SK-N-SH (cell line): Measurements from ENCODE around the gene HSPA6. TPM values are rescaled to one million over a fixed set of nuclear protein-coding genes. Genes with fewer than 3 reads are reported as not detected.

Experiments
- CTCF ChIA-PET: fragments of 300-600, 350-600 bp; formaldehyde crosslinking; extraction: SDS; loops from one replicate; lab custom pipeline; 2021; lab: Yijun Ruan, JAX
- POLR2A ChIA-PET: fragments of 350-600 bp; sonication (Branson Sonifier 250); formaldehyde crosslinking; extraction: SDS; loops from one replicate; lab custom pipeline; 2020; ENCODE audit warnings: antibody characterized with exemption, inconsistent platforms; lab: Yijun Ruan, JAX
- DNase-seq: peaks from one replicate; pipeline ENCODE4 v3.0.0; 2012
- H2AFZ ChIP-seq: fragments of 200-600 bp; sonication (generic); 2 replicates; pipeline ENCODE4 v1.8.1; 2016; ENCODE audit warnings: antibody characterized with exemption, mild to moderate bottlenecking, low read depth
- H3F3A ChIP-seq: fragments of 200-600 bp; sonication (generic); replicated peaks from 2 replicates; pipeline ENCODE3; 2016; ENCODE audit warnings: antibody characterized with exemption, mild to moderate bottlenecking; ENCODE audit not compliant: insufficient read depth
- H3K27ac ChIP-seq, 2 experiments: fragments of 200-500 bp in 1 of 2; fragments of 200-600 bp in 1 of 2; sonication (Bioruptor generic) in 1 of 2; sonication (generic), shearing (Covaris generic) in 1 of 2; 2 replicates each; pipeline versions ENCODE4 v1.5.1 to v1.6.1; 2014 to 2016; ENCODE audit warnings: low read depth in 2 of 2, inconsistent platforms in 1 of 2, low read length in 1 of 2, mild to moderate bottlenecking in 1 of 2, mixed read lengths in 1 of 2
- H3K27me3 ChIP-seq: fragments of 200-600 bp; sonication (generic), shearing (Covaris generic); 2 replicates; pipeline ENCODE4 v1.6.1; 2016; ENCODE audit warnings: mixed run types; ENCODE audit not compliant: insufficient read depth
- H3K36me3 ChIP-seq, 2 experiments: fragments of 200-500 bp in 1 of 2; fragments of 200-600 bp in 1 of 2; sonication (Bioruptor generic) in 1 of 2; sonication (generic) in 1 of 2; replicated peaks in 1 of 2; 2 replicates each; pipeline versions ENCODE3 to v1.5.1; 2014 to 2016; ENCODE audit warnings: low read length in 1 of 2, mild to moderate bottlenecking in 1 of 2; ENCODE audit not compliant: insufficient read depth in 2 of 2, control insufficient read depth in 1 of 2
- H3K4me1 ChIP-seq, 2 experiments: fragments of 200-500 bp in 1 of 2; fragments of 200-600 bp in 1 of 2; sonication (Bioruptor generic) in 1 of 2; sonication (generic), shearing (Covaris generic) in 1 of 2; 2 replicates each; pipeline versions ENCODE4 v1.5.1 to v1.6.1; 2014 to 2016; ENCODE audit warnings: low read depth in 1 of 2, low read length in 1 of 2, mixed run types in 1 of 2; ENCODE audit not compliant: insufficient read depth in 2 of 2, control insufficient read depth in 1 of 2
- H3K4me2 ChIP-seq: fragments of 200-600 bp; sonication (generic), shearing (Covaris generic); 2 replicates; pipeline ENCODE4 v1.6.1; 2017; ENCODE audit warnings: mixed run types
- H3K4me3 ChIP-seq, 2 experiments: fragments of 200-500 bp in 1 of 2; fragments of 200-600 bp in 1 of 2; sonication (Bioruptor generic) in 1 of 2; sonication (generic), shearing (Covaris generic) in 1 of 2; 2 replicates each; pipeline versions ENCODE4 v1.5.1 to v1.8.1; 2014 to 2016; ENCODE audit warnings: low read depth in 2 of 2, inconsistent platforms in 1 of 2, low read length in 1 of 2, mild to moderate bottlenecking in 1 of 2, mixed read lengths in 1 of 2, moderate library complexity in 1 of 2
- H3K79me2 ChIP-seq: fragments of 200-600 bp; sonication (generic); 2 replicates; pipeline ENCODE4 v1.8.1; 2017; ENCODE audit warnings: mild to moderate bottlenecking; ENCODE audit not compliant: insufficient read depth
- H3K9ac ChIP-seq: fragments of 200-600 bp; sonication (generic); 2 replicates; pipeline ENCODE4 v1.6.1; 2017; ENCODE audit warnings: mixed run types
- H3K9me2 ChIP-seq: fragments of 200-600 bp; sonication (generic); 2 replicates; pipeline ENCODE4 v1.6.1; 2017; ENCODE audit warnings: mixed run types
- H3K9me3 ChIP-seq: fragments of 200-600 bp; sonication (generic); 2 replicates; pipeline ENCODE4 v1.6.1; 2017; ENCODE audit warnings: mixed run types, mild to moderate bottlenecking, moderate library complexity
- H4K20me1 ChIP-seq: fragments of 200-600 bp; sonication (generic); 2 replicates; pipeline ENCODE4 v1.6.1; 2017; ENCODE audit warnings: mild to moderate bottlenecking, mixed run types; ENCODE audit not compliant: insufficient read depth
- EP300 ChIP-seq, 2 experiments: IDR thresholded peaks; 2 replicates each; pipeline versions ENCODE4 v1.4.0 to v1.6.1; 2012; ENCODE audit warnings: borderline replicate concordance in 1 of 2, low read depth in 1 of 2, low read length in 1 of 2
- FOSL2 ChIP-seq: IDR thresholded peaks from 2 replicates; pipeline ENCODE4 v1.4.0; 2012; ENCODE audit warnings: low read depth, mild to moderate bottlenecking, moderate library complexity, borderline replicate concordance
- FOXJ3 ChIP-seq: sonication (generic); formaldehyde crosslinking; IDR thresholded peaks from 2 replicates; pipeline ENCODE4 v1.5.1; 2020; ENCODE audit warnings: mild to moderate bottlenecking, missing genetic modification reagents
- FOXM1 ChIP-seq: IDR thresholded peaks from 2 replicates; pipeline ENCODE4 v1.4.0; 2012; ENCODE audit warnings: low read depth, mild to moderate bottlenecking
- GABPA ChIP-seq: IDR thresholded peaks from 2 replicates; pipeline ENCODE4 v1.4.0; 2012; ENCODE audit warnings: low read depth, mild to moderate bottlenecking
- GATA2 ChIP-seq: sonication (generic); formaldehyde crosslinking; IDR thresholded peaks from 2 replicates; pipeline ENCODE4 v1.5.0; 2020; ENCODE audit warnings: mild to moderate bottlenecking, missing genetic modification reagents
- MAX ChIP-seq: IDR thresholded peaks from 2 replicates; pipeline ENCODE4 v1.4.0; 2012; ENCODE audit warnings: low read depth
- MEF2A ChIP-seq: IDR thresholded peaks from 2 replicates; pipeline ENCODE4 v1.4.0; 2012; ENCODE audit warnings: low read depth, borderline replicate concordance
- MXI1 ChIP-seq: IDR thresholded peaks from 2 replicates; pipeline ENCODE4 v1.6.1; 2012; ENCODE audit warnings: mild to moderate bottlenecking, low read depth, low read length, improper control_type of control experiment
- NRF1 ChIP-seq: IDR thresholded peaks from 2 replicates; pipeline ENCODE4 v1.6.1; 2012; ENCODE audit warnings: low read depth, mild to moderate bottlenecking, low read length
- PBX3 ChIP-seq: IDR thresholded peaks from 2 replicates; pipeline ENCODE4; 2012
- RAD21 ChIP-seq: IDR thresholded peaks from 2 replicates; pipeline ENCODE4 v1.6.1; 2012; ENCODE audit warnings: mild to moderate bottlenecking, low read length
- RCOR1 ChIP-seq: fragments of 150-350 bp; IDR thresholded peaks from 2 replicates; pipeline ENCODE4 v1.6.1; 2017; ENCODE audit warnings: antibody characterized with exemption, low read length
- REST ChIP-seq: IDR thresholded peaks from 2 replicates; pipeline ENCODE4 v1.6.1; 2012; ENCODE audit warnings: mild to moderate bottlenecking, low read depth, low read length, moderate library complexity
- RFX5 ChIP-seq: IDR thresholded peaks from 2 replicates; pipeline ENCODE4 v1.6.1; 2012; ENCODE audit warnings: mild to moderate bottlenecking, improper control_type of control experiment, low read length
- RXRA ChIP-seq: IDR thresholded peaks from 2 replicates; pipeline ENCODE4 v1.4.0; 2012; ENCODE audit warnings: low read depth, mild to moderate bottlenecking, borderline replicate concordance
- SIN3A ChIP-seq: IDR thresholded peaks from 2 replicates; pipeline ENCODE4 v1.6.1; 2012; ENCODE audit warnings: low read depth, mild to moderate bottlenecking, low read length, moderate library complexity, borderline replicate concordance
- SMC3 ChIP-seq: IDR thresholded peaks from 2 replicates; pipeline ENCODE4 v1.6.1; 2012; ENCODE audit warnings: low read depth, low read length, improper control_type of control experiment
- TCF12 ChIP-seq: IDR thresholded peaks from 2 replicates; pipeline ENCODE4 v1.4.0; 2012
- TEAD4 ChIP-seq: IDR thresholded peaks from 2 replicates; pipeline ENCODE4 v1.4.0; 2012; ENCODE audit warnings: mild to moderate bottlenecking, borderline replicate concordance; ENCODE audit not compliant: insufficient read depth
- USF1 ChIP-seq: IDR thresholded peaks from 2 replicates; pipeline ENCODE4 v1.4.0; 2012; ENCODE audit warnings: low read depth, borderline replicate concordance
- USF2 ChIP-seq: fragments of 150-350 bp; IDR thresholded peaks from 2 replicates; pipeline ENCODE4 v1.6.1; 2017; ENCODE audit warnings: antibody characterized with exemption, low read length, low read depth, borderline replicate concordance
- YY1 ChIP-seq: IDR thresholded peaks from 2 replicates; pipeline ENCODE4 v1.4.0; 2012; ENCODE audit warnings: low read depth, mild to moderate bottlenecking
- WGBS: methylation state at CpG from one replicate; pipeline ENCODE4 v1.1.6; 2017; ENCODE audit warnings: low lambda C conversion rate; 5-methylcytosine and 5-hydroxymethylcytosine counted together
- polyA plus RNA-seq, 3 experiments: library from polyadenylated mRNA; depleted of rRNA; stranded (reverse); fragments of >200 nt; gene quantifications; 2 replicates each; pipeline ENCODE4 v1.2.3, GENCODE V29; 2012

The HSPA6 gene
- polyA plus RNA-seq, 1 of the 3 experiments (the other 2 are of a cell fraction): 0.07 TPM

DNA sequence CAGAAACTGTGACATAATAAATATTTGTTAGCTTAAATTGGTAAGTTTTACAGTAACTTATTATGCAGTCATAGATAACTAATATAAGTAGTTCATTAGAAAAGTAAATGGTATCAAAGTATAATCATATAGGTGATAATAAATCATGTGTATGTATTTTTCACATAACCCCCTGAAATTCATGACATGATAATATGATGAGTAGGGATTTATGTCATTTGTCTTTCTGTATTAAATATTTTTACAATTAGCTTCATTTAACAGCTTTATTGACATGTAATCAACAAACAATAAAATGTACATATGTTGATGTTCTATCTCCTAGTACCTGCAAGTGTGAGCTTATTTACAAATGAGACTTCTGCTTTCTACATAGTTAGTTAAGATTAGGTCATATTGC lies 28.9 kb upstream of the HSPA6 start:
- Histone ChIP-seq H3K4me1 (no peaks in the 10 kb centered on the region), H3K27me3 (peaks cover 43% of the 10 kb centered on the region), H4K20me1 (no peaks in the 10 kb centered on the region), H3K4me3 (no peak overlapping the region), H3K36me3 (no peaks in the 10 kb centered on the region), H3K9me3 (no peaks in the 10 kb centered on the region), H2AFZ (no peak overlapping the region), H3K27ac (no peak overlapping the region), H3K79me2 (no peaks in the 10 kb centered on the region), H3K9ac (no peak overlapping the region), H3K9me2 (no peaks in the 10 kb centered on the region), H3K4me2 (no peak overlapping the region), H3F3A (no peaks in the 10 kb centered on the region)
- TF ChIP-seq FOXJ3: no peak
- no peak for TF ChIP-seq GABPA
- no peak for TF ChIP-seq NRF1
- TF ChIP-seq USF2: no peak
- TF ChIP-seq PBX3: no peak
- TF ChIP-seq TCF12: no peak
- TF ChIP-seq SIN3A: no peak
- no peak for TF ChIP-seq RXRA
- TF ChIP-seq TEAD4: no peak
- TF ChIP-seq USF1: no peak
- no peak for TF ChIP-seq YY1
- TF ChIP-seq RCOR1: no peak
- no peak for TF ChIP-seq RFX5
- TF ChIP-seq FOSL2: no peak
- TF ChIP-seq GATA2 (CRISPR knock-in tag): no peak
- TF ChIP-seq EP300 (IDR thresholded peaks at IDR 0.05; ENCODE audit: borderline replicate concordance in 1 of 2, low read depth in 1 of 2, low read length in 1 of 2): no peak
- no peak for TF ChIP-seq RAD21
- CTCF ChIA-PET: interaction anchor here (0.9 to 1.0 kb wide), 2 partner anchors 13 to 246 kb away, joined by 3 to 4 read pairs; no protein-coding TSS in a partner anchor
- DNase-seq: no peak
- POLR2A ChIA-PET: no interaction called here

DNA sequence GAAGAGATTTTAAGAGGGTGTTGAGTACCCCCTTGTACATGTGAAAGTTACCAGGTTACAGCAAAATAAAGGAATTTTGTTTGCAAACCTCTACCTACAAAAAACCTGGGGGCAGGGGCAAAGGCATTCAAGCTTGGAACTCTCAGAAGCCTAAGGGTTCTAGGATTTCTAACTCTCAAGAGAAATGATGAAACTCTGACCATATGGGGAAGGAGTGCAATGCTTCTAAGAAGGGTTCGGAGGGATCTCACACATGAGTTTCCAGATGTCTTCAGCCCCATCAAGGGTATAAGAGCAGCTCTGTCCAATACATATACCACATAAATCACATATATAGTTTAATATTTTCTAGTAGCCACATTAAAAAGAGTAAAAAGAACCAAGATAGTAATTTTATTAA lies 26.4 kb upstream of the HSPA6 start:
- no peaks in the 10 kb centered on the region for H3K9me2 ChIP-seq
- no peaks in the 10 kb centered on the region for H3K4me1 ChIP-seq
- H3F3A ChIP-seq: no peaks in the 10 kb centered on the region
- WGBS: 0% methylated on average over 1 of the region's 1 CpG
- ChIA-PET CTCF (interaction anchor here (1.0 kb wide), 1 partner anchor 15 kb away, joined by 4 read pairs; no protein-coding TSS in a partner anchor), POLR2A (no interaction called here)
- no peak overlapping the region for H2AFZ ChIP-seq
- no peak overlapping the region for H3K9ac ChIP-seq
- no peaks in the 10 kb centered on the region for H4K20me1 ChIP-seq
- no peak overlapping the region for H3K4me2 ChIP-seq
- DNase-seq: no peak
- peaks cover 23% of the 10 kb centered on the region for H3K27me3 ChIP-seq
- H3K79me2 ChIP-seq: no peaks in the 10 kb centered on the region
- no peaks in the 10 kb centered on the region for H3K36me3 ChIP-seq
- H3K27ac ChIP-seq: no peak overlapping the region
- H3K4me3 ChIP-seq: no peak overlapping the region
- no peaks in the 10 kb centered on the region for H3K9me3 ChIP-seq
- TF ChIP-seq USF1: no peak
- no peak for TF ChIP-seq REST
- TF ChIP-seq RXRA: no peak
- TF ChIP-seq GABPA: no peak
- no peak for TF ChIP-seq MXI1
- TF ChIP-seq SMC3: no peak
- TF ChIP-seq FOXM1: no peak
- no peak for TF ChIP-seq MEF2A
- no peak for TF ChIP-seq MAX
